Measurements from ENCODE around the gene AIFM2.

DNA sequence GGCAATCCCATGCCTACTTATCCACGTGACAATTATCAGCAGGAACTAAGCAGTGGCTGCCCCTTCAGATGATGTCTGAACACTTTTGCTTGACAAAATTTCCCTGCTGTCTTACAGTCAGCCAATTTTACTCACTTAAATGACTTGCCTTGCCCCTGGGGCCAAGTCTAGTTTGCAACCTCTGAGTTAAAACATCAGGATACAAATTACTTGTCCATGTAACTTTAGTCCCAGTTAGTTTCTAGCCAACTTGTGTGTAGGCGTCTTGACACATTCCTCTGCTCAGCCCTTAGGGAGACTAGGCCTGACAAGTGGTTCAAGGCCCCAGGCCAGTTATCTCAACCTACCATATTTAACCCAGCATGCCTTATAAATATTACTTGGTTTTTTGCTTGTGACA lies 25.5 kb upstream of the AIFM2 start:
- no peak for TF ChIP-seq POLR2AphosphoS5 (IDR thresholded peaks at IDR 0.05; ENCODE audit: low read depth, low read length)
- TF ChIP-seq POLR2A (IDR thresholded peaks at IDR 0.05; ENCODE audit: low read depth, low read length) = no peak
